ENCODE measurements around the gene MSX2.
A peak's percentile ranks its signal among the peaks of the same experiment; 100 is the strongest.

Gene MSX2

DNA sequence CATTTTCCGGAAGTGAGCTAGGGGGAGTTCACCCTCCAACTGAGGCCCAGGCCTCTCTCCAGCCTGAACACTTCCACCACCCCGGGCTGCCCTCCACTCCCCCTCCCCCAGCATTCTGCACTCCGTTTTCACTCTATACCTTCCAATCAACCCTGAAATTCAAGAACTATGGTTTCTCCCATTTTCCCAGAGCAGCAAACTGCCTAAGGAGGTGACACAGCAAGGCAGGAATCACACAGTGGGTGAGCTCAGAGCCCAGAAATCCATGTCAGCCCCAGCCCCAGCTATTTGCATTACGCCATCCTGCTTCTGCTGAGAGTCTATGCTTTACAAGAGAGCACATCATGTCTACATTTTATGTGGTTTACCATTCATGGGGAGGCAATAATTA is 11.9 kb downstream of the MSX2 start:
- ChIA-PET CTCF (interaction anchor here (0.7 to 1.1 kb wide), 4 partner anchors 311 to 325 kb away, joined by 3 to 4 read pairs (median 3); no protein-coding TSS in a partner anchor), POLR2A (no interaction called here)
- H3K4me3 ChIP-seq (ENCODE audit: low read depth, low read length): no peak overlapping the region
- DNase-seq (ENCODE audit: low read depth, low spot score): peak; percentile 40
- TF ChIP-seq, protein P1, sequence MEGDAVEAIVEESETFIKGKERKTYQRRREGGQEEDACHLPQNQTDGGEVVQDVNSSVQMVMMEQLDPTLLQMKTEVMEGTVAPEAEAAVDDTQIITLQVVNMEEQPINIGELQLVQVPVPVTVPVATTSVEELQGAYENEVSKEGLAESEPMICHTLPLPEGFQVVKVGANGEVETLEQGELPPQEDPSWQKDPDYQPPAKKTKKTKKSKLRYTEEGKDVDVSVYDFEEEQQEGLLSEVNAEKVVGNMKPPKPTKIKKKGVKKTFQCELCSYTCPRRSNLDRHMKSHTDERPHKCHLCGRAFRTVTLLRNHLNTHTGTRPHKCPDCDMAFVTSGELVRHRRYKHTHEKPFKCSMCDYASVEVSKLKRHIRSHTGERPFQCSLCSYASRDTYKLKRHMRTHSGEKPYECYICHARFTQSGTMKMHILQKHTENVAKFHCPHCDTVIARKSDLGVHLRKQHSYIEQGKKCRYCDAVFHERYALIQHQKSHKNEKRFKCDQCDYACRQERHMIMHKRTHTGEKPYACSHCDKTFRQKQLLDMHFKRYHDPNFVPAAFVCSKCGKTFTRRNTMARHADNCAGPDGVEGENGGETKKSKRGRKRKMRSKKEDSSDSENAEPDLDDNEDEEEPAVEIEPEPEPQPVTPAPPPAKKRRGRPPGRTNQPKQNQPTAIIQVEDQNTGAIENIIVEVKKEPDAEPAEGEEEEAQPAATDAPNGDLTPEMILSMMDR (IDR thresholded peaks at IDR 0.05; ENCODE audit: insufficient read depth, low read length, missing control alignments): no peak

DNA sequence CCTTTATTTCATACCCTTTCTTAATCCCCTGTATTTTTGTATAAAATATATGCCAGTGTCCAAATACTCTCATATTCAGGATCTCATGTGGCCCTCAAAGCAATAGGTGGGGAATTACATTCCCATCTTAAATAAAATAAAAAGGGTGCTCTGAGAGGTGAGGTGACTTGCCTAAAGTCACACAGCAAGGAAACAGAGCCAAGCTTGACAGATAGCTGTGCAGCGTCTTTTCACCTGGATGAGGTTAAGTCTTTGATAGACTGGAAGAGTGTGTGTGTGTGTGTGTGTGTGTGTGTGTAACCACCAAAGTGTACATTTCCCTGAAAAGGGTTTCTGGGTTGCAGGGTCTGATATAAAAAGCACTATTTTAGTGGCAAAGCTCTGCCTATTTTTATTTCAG is 12.4 kb downstream of the MSX2 start:
- ChIA-PET POLR2A (no interaction called here), CTCF (interaction anchor here (0.7 to 1.1 kb wide), 5 partner anchors 56 to 326 kb away, joined by 3 to 4 read pairs (median 3); no protein-coding TSS in a partner anchor)
- TF ChIP-seq, protein P1 (IDR thresholded peaks at IDR 0.05; ENCODE audit: insufficient read depth, low read length, missing control alignments): no peak
- no peak overlapping the region for H3K4me3 ChIP-seq (ENCODE audit: low read depth, low read length)
- DNase-seq (ENCODE audit: low read depth, low spot score): no peak

DNA sequence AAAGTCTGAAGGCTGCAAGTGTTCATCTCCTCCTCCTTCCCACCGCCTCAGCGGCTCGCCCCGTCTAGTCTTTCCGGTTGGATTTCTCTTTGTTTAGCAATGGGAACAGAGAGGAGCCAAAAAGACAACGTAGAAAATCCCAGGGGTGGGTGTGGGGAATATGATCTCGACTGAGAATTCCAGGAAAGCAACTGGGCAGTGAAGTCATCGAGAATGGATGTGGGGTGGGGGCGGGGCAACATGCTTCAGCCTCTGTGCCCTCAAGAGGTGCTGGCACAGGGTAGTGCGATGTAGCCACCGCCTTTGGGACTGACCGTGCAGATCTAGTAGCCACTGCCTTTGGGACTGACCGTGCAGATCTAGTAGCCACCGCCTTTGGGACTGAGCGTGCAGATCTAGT is 12.9 kb downstream of the MSX2 start:
- ChIA-PET CTCF (interaction anchor here (0.7 to 1.0 kb wide), 2 partner anchors 56 to 312 kb away, joined by 3 read pairs; no protein-coding TSS in a partner anchor), POLR2A (no interaction called here)
- DNase-seq (ENCODE audit: low read depth, low spot score): no peak
- no peak overlapping the region for H3K4me3 ChIP-seq (ENCODE audit: low read depth, low read length)
- TF ChIP-seq, protein P1 (IDR thresholded peaks at IDR 0.05; ENCODE audit: insufficient read depth, low read length, missing control alignments): no peak

DNA sequence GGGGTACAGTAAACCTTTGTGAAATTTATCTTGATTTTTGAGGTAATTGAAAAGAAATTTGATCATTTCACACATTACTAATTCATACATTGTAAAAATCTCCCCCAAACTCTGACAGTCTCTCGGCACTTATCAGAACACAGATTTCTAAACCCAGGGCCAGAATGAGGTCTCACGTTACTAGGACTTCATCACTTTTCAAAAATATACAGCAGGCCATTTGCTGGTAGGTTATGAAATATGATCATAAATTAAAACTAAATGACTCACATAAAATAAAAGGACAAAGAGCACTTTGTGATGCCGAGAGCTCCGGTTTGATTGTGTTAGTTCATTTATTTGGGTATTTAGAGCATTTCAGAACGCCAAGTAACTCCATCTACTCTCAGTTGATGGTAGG is 17.0 kb downstream of the MSX2 start:
- CTCF ChIA-PET: no interaction called here
- TF ChIP-seq, protein P1 (IDR thresholded peaks at IDR 0.05; ENCODE audit: insufficient read depth, low read length, missing control alignments): no peak

DNA sequence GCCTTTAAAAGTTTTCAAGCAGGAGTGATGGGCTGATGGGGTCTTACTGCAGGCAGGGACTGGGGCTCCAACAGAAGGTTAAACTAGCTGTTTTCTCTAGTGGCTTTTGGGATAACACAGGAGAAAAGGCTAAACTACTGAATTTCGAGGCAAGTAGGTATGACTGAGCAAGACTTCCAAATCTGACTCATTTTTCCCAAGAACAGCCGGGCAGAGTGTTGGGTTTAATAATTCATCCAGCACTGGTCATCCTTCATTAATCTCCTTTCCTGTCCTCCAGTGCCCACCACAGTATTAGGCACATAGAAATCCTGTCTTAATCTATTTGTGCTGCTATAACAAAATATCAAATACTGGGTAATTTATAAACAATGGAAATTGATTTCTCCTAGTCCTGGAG is 20.5 kb downstream of the MSX2 start:
- DNase-seq (ENCODE audit: low read depth, low spot score): no peak
- ChIA-PET POLR2A (interaction anchor here (0.5 kb wide), 1 partner anchor 25 kb away, joined by 3 read pairs; no protein-coding TSS in a partner anchor), CTCF (no interaction called here)
- TF ChIP-seq, protein P1 (IDR thresholded peaks at IDR 0.05; ENCODE audit: insufficient read depth, low read length, missing control alignments): no peak
- H3K4me3 ChIP-seq (ENCODE audit: low read depth, low read length): no peak overlapping the region

More for the DNA sequence above, 17.0 kb downstream of the MSX2 start:
- no peak overlapping the region for H3K4me3 ChIP-seq (ENCODE audit: low read depth, low read length)
- POLR2A ChIA-PET: no interaction called here
- DNase-seq (ENCODE audit: low read depth, low spot score): no peak

DNA sequence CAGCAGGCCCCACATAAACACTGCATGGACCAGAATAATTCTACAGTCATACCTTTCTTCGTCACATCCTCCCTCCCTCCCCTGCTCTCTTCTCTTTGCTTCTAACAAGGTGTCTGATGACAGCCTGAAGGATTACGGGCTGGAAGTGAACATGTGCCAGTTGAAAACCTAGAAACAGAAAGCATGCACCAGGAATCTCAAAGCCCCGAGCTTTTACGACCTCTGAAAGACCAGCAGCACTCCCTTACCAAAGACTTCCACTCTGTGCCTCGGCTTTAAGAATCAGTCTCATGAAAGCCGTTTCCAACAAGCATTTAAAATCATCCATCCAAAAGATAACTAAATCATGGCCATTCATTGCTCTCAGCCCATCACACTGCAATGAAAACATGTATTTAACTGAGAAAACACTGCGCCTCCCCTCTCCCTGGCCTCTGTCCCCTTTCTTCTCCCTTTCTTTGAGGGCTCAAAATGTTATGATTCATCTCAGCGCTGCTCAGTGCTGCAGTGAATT is 21.3 kb downstream of the MSX2 start:
- H3K4me3 ChIP-seq (ENCODE audit: low read depth, low read length): no peak overlapping the region
- POLR2A ChIA-PET: no interaction called here
- CTCF ChIA-PET: no interaction called here
- no peak for DNase-seq (ENCODE audit: low read depth, low spot score)
- TF ChIP-seq, protein P1 (IDR thresholded peaks at IDR 0.05; ENCODE audit: insufficient read depth, low read length, missing control alignments): no peak
